ENCODE measurements around the gene ARHGDIB.

GRCh38 chr12:14970473-14970872, 9.1 kb upstream of the ARHGDIB start:
- TF ChIP-seq, protein P1, sequence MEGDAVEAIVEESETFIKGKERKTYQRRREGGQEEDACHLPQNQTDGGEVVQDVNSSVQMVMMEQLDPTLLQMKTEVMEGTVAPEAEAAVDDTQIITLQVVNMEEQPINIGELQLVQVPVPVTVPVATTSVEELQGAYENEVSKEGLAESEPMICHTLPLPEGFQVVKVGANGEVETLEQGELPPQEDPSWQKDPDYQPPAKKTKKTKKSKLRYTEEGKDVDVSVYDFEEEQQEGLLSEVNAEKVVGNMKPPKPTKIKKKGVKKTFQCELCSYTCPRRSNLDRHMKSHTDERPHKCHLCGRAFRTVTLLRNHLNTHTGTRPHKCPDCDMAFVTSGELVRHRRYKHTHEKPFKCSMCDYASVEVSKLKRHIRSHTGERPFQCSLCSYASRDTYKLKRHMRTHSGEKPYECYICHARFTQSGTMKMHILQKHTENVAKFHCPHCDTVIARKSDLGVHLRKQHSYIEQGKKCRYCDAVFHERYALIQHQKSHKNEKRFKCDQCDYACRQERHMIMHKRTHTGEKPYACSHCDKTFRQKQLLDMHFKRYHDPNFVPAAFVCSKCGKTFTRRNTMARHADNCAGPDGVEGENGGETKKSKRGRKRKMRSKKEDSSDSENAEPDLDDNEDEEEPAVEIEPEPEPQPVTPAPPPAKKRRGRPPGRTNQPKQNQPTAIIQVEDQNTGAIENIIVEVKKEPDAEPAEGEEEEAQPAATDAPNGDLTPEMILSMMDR (IDR thresholded peaks at IDR 0.05) = no peak
- TF ChIP-seq POLR2A (IDR thresholded peaks at IDR 0.05) = no peak

All from adrenal gland (tissue), 5 donors.